Measurements from ENCODE around the gene PLCB1.

DNA sequence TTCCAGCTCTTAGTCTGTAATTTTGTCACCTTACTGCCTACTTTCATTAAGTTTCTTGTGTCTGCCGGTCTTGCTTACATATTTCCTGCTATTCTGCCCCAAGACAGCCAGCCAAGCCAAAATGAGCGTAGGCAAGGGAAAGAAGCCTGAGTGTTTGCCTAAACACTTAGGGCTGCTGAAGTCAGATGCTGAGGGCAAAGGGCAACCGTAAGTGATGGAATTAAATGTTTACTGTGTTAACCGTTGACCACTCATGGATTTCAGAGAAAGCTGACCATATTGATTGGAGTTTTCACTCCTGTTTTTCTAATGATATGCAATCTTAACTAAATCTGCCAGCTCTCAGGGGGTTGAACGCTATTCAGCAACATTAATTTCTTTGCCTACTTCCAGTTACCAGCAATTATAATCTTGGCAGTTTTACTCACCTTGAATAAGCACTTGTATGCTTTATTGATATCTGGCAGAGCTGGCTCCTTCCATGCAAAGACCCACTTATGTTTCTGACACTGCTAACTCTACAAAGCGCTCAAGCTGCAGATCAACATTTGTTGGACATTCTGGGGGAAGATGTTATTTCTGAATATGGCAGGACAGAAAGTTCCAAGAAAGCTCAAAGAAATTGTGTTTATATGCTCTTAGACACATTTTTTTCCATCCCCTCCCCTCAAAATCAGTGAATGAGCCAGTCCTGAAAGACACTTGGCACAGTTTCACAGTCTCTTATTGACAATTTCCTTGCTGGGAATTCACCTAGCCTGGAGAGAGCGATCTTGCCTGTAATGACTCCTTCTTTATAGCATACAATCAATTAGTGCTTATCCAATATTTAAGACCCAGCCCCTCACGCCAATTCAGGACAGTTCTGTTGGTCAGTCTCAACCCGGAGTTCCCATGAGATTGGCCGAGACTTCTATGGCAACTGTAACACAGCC, 183.8 kb downstream of the PLCB1 start:
- TF ChIP-seq, protein P1, sequence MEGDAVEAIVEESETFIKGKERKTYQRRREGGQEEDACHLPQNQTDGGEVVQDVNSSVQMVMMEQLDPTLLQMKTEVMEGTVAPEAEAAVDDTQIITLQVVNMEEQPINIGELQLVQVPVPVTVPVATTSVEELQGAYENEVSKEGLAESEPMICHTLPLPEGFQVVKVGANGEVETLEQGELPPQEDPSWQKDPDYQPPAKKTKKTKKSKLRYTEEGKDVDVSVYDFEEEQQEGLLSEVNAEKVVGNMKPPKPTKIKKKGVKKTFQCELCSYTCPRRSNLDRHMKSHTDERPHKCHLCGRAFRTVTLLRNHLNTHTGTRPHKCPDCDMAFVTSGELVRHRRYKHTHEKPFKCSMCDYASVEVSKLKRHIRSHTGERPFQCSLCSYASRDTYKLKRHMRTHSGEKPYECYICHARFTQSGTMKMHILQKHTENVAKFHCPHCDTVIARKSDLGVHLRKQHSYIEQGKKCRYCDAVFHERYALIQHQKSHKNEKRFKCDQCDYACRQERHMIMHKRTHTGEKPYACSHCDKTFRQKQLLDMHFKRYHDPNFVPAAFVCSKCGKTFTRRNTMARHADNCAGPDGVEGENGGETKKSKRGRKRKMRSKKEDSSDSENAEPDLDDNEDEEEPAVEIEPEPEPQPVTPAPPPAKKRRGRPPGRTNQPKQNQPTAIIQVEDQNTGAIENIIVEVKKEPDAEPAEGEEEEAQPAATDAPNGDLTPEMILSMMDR (conservative IDR thresholded peaks at IDR 0.05; ENCODE audit: low read depth, low read length) = no peak
- no peak for TF ChIP-seq EZH2 (IDR thresholded peaks at IDR 0.05; ENCODE audit: low read length, unreplicated experiment)

Measured in PC-3 (cell line).